Panc1 (cell line): ENCODE data around the gene DNAH9.

Experiments used
- CTCF ChIP-seq: fragments of 450-650 bp; IDR thresholded peaks from 2 replicates; pipeline ENCODE4 v1.5.1; 2017; ENCODE audit warnings: mild to moderate bottlenecking
- POLR2AphosphoS5 ChIP-seq: IDR thresholded peaks from 2 replicates; pipeline ENCODE4 v1.6.1; 2012; ENCODE audit warnings: mild to moderate bottlenecking, low read depth, low read length, moderate library complexity
- REST ChIP-seq, 2 experiments: IDR thresholded peaks; 2 replicates each; pipeline ENCODE4 v1.6.1; 2011 to 2012; ENCODE audit warnings: low read depth in 2 of 2, control low read depth in 1 of 2, low read length in 1 of 2, mild to moderate bottlenecking in 1 of 2, moderate library complexity in 1 of 2; ENCODE audit not compliant: insufficient read depth in 1 of 2
- SIN3A ChIP-seq: IDR thresholded peaks from 2 replicates; pipeline ENCODE4 v1.6.1; 2012; ENCODE audit warnings: low read depth, mild to moderate bottlenecking, low read length, moderate library complexity, borderline replicate concordance; ENCODE audit not compliant: insufficient read depth
- TCF7L2 ChIP-seq: IDR thresholded peaks from 2 replicates; pipeline ENCODE4 v1.6.1; 2011; ENCODE audit warnings: mild to moderate bottlenecking, low read depth, low read length, inconsistent platforms

DNA sequence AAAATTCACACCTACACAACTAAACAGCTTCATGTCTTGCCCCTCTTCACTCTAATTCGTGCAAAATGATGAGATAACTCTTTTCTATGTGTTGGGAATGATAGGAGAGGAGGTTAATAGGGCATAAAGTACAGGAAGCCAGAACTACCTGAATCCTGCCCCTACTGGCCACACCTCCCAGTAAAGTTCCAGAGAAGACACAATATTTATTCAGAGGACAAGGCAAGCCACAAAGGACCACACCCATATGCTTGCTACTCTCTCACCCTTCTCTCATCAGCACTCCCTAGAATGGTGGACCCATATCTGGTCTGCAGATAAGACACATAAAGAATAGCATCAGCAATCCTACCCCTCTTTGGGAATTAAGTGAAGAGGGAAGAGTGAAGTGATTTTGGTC is 324.4 kb downstream of the DNAH9 start:
- TF ChIP-seq POLR2AphosphoS5 = no peak
- no peak for TF ChIP-seq CTCF
- no peak for TF ChIP-seq TCF7L2
- TF ChIP-seq REST (IDR thresholded peaks at IDR 0.05; ENCODE audit: insufficient read depth in 1 of 2, low read depth in 2 of 2, low read length in 1 of 2) = no peak
- TF ChIP-seq SIN3A = no peak
